ENCODE measurements around the gene TMEM109.

TMEM109 gene, protein sequence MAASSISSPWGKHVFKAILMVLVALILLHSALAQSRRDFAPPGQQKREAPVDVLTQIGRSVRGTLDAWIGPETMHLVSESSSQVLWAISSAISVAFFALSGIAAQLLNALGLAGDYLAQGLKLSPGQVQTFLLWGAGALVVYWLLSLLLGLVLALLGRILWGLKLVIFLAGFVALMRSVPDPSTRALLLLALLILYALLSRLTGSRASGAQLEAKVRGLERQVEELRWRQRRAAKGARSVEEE
- total RNA-seq, result 32.8 reads per million, percentile 58 among the genes with 10 or more reads in this experiment

DNA sequence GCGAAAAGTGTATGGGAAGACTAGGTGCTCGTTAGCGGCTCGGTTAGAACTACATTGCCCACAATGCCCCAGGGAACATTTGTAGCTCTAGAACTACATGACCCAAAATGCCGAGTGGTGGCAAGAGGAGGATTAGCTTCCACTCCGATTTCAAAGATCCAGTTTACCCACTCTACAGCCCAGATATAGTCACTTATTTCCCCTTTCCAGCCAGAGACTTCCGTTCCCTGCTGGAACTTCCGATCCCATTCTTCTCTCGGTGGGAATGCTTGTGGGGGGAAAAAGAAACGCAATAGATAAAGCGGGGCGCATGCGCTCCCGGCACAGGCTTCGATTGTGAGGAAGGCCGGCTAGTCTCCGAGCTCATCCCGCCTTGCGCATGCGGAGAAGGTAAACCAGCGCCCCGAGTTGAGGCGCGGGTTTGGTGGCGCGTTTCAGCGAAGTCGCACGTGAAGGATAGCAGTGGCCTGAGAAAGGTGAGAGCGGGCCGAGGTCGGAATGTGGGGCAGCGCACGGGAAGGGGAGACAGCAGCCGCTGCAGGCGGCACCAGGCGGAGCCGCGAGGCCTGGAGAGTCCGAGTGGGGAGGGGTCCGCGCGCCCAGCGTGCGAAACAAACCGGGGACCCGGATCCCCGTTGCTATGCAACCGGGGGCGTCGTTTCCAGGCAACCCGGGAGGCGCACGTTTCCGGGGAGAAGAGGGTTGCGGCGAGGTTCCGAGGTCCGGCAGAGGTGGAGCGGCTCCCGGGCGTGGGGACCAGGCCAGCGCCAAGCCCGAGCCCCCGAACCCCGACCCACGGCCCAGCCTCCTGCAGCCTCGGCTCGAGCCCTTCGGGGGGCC is at the start of gene TMEM109:
Gene TMEM109, plus strand, starts transcription at position 366 of the 840 bp plus-strand sequence. CDS start 5,536 bp downstream, outside the sequence.
- DNase-seq, result peak; percentile 83

DNA sequence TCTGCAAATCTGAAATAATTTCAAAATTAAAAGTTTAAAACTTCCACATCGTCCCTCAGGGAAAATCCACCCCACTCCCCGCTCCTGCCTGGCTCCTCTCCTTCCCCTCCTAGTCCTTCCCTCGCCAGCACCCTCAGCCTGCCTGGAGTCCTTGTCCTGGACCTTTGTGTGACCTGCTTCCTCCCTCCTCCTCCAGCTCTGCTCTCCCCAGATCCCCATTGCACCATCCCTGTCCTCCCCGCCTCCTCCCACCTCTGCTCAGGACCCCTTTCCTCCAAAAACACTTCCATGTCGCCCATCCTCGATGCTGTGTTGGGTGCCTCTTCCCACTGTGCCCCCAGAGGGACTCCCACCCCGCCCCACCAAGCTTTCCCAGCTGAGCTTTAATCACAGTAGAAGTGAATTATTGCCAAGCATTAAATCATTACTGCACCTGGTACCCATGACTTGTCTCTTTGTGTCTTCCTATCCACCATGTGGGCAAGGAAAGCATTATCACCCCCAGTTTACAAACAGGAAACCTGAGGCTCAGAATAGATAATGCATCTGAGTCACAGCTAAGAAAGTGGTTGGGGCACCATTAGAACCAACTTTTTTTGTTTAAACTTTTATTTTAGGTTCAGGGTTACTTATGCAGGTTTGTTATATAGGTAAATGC is 49.0 kb upstream of the TMEM109 start:
- no peak for DNase-seq

DNA sequence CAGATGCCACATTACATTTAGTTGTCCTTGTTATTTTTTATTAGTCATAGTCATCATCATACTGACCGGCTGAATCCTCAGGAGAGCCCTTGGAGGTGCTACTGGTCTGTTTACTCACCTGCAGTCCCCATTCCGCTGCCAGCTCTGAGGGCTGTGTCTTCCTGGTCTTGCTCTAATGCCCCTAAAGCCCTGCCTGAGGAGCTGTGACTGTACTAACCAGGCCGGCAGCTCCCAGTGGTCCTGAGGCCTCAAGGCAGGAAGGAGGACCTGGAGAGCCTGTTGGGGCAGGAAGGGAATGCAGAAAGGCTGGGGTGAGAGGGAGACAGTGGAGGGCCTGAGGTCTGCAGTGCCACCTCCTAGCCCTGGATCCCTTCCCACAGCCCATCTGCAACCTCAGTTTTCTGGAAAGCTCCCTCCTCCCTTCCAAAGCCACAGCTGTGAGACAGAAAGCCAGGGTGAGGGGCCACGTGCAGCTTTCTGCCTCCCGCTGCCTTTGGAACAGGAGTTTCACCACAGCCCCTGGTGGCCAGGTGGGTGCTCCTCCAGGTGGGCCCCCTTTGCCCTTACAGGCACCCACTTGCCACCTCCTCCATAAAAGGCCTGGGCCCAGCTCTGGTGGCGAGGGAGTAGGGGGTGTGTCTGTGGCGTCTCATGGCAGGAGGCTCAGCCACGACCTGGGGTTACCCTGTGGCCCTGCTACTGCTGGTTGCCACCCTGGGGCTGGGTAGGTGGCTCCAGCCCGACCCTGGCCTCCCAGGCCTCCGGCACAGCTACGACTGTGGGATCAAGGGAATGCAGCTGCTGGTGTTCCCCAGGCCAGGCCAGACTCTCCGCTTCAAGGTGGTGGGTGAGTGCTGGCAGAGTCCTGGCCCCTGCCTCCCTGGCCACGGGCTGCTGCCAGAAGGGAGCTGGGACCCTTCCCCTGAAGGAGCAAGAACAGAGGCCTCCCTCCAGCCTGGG is 46.8 kb upstream of the TMEM109 start, which contains the start of gene ZP1:
Gene ZP1, plus strand, starts transcription at position 632 of the 960 bp plus-strand sequence. Its CDS starts 20 bp downstream, at position 652.
- DNase-seq, result no peak

DNA sequence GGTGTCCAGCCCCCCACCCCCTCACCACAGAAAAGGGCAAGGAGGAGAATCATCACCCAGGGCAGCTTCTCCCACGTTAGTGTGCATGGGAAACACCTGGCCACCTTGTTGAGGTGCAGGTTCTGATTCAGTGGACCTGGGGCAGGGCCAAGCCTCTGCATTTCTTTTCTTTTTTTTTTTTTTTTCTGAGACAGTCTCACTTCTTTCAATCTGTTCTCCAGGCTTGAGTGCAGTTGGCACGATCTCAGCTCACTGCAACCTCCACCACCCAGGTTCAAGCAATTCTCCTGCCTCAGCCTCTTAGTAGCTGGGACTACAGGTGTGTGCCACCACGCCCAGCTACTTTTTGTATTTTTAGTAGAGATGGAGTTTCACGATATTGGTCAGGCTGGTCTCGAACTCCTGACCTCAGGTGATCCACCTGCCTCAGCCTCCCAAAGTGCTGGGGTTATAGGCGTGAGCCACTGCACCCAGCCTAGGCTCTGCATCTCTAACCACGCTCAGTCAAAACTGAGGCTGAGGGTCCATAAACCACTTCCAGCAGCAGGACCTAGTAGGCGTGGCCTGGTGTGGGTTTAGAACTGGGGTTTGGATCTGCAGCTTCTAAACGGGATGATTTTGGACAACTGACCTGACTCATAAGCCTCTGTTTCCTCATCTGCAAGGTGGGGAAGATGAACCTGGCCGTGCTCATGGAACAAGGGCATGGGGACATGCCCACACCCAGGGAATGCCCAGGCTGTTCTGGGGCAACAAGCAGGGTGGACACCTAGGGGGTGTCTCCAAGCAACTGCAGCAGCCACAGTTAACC is 45.9 kb upstream of the TMEM109 start:
- DNase-seq, result no peak

DNA sequence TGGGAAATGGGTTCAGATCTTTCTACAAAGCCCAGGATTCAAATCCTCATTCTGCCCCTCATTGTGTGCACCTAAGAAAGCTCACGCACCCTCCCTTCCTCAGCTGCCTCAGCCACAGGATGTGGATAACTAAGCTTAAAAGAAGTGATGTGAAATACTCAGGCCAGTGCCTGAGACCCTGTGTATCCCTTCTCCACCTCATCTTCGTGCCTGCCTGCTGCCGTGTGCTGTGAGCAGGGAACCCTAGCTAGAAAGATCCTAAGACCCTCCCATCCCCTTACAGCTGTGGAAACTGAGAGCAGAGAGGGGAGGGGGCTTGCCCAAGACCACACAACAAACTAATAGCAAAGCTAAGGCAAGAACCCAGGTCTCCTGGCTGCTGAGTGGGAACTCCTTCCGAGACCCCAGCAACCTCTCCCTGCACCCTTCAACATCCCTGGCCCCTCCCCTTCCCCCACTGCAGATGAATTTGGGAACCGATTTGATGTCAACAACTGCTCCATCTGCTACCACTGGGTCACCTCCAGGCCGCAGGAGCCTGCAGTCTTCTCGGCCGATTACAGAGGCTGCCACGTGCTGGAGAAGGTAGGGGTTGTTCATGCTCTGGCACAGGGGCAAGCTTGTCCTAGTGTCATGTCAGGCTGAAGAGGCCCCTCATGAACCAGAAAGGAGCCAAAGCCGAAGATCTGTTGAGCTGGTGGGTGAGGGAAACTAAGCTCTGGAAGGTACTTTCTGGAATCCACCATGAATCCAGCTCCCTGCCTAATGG is 45.1 kb upstream of the TMEM109 start:
- no peak for DNase-seq

DNA sequence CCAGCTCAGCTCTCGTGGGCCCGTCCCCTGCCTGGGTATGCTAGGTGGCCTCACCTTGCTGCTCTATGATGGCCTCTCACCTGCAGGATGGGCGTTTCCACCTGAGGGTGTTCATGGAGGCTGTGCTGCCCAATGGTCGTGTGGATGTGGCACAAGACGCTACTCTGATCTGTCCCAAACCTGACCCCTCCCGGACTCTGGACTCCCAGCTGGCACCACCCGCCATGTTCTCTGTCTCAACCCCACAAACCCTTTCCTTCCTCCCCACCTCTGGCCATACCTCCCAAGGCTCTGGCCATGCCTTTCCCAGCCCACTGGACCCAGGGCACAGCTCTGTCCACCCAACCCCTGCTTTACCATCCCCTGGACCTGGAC is 44.5 kb upstream of the TMEM109 start:
- DNase-seq, result no peak

DNA sequence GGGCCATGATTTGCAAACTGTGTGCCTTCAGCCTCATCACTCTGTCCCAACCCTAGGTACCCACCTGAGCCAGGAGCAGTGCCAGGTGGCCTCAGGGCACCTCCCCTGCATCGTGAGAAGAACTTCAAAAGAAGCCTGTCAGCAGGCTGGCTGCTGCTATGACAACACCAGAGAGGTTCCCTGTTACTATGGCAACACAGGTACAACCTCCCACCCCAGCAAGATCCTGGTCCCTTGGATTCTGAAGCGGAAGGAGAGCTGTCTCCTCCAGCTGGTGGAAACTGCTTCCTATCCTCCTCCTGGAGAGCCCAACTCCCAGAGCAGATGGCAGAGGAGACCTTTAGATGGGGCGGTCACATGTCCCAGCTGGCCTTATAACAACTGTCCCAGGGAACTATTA is 43.7 kb upstream of the TMEM109 start:
- DNase-seq, result no peak

DNA sequence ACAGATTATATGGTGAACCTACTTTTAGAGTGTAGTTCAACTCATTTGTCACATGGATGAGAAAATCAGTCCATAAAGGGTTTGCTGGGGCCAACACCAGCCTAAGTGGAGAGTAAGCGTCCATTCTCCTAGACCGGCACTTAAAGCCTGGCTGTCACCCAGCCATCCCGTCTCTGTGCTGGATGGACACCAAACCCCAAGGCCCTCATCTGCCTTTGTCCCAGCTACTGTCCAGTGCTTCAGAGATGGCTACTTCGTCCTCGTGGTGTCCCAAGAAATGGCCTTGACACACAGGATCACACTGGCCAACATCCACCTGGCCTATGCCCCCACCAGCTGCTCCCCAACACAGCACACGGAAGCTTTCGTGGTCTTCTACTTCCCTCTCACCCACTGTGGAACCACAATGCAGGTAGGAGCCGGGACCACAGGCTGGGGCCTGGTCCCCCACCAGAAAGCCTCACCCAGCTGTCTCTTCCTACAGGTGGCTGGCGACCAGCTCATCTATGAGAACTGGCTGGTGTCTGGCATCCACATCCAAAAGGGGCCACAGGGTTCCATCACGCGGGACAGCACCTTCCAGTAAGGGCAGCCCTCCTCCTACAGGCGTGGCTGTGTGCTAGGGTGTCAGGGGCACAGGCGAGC is 43.1 kb upstream of the TMEM109 start:
- DNase-seq, result no peak

DNA sequence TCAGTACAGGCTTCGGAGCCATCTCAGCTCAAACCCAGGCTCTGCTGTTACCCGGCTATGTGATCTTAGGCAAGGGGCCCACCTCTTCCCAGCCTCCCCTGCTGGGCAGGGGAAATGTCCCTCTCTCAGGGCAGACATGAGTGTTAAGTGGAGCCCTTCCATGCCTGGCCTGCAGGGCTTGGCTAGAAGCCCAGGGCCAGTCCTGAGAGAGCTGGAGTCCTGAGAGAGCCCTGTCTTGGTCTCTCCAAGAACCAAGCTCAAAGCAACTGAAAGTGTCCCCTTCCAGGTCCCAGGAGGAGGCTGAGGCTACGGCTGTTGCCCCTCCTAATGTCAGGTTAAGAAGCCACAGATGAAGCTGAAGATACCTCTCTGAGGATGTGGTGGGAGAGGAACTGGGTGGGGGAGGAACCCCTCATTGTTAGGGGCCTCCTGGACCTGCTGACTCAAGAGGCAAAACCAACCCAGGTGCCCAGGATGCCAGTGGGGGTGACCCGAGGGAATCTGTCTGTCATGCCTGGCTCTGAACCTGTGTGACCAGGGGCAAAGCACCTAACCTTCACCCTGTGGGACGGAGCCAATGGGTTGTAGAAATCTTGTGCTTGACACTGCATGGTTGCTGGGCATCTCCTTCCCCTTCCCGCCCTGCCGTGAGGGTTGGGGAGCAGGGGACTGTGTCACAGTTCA is 42.4 kb upstream of the TMEM109 start:
- DNase-seq, result no peak

DNA sequence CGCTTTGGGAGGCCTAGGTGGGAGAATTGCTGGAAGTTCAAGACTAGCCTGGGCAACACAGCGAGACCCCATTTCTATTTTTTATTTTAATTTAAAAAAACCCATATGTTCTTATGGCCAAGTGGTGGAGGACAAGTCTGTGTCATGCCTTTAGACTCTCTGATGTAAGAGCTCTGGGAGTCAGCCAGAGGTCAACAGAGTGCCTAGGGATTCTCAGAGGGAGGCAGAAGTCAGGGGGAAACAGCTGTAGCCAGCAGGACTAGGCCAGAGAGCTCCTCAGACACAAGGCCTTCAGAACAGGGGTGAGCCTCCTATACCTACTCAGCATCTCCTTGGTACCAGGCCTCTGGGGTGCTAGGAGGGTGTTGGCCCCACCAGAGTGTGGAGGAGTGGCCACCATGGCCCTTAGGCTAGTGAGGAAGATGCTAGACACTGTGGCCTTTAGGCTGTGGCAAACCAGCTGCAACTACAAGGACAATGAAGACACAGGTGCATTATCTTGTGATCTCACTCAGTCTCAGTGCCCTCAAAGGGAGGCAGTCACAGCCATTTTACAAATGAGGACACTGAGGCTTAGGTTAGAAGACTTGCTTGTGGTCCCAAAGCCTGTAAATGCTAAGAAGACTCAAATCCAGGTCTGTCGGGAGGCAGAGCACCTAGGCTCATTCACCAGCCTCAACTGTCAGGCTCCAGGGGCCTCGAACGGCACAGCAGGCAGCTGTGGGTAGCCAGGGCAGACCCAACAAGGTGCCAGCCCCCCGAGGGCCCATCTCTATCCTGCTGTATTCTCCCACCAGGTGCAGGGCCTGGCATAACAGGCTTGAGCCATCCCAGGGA is 41.6 kb upstream of the TMEM109 start:
- DNase-seq, result no peak

DNA sequence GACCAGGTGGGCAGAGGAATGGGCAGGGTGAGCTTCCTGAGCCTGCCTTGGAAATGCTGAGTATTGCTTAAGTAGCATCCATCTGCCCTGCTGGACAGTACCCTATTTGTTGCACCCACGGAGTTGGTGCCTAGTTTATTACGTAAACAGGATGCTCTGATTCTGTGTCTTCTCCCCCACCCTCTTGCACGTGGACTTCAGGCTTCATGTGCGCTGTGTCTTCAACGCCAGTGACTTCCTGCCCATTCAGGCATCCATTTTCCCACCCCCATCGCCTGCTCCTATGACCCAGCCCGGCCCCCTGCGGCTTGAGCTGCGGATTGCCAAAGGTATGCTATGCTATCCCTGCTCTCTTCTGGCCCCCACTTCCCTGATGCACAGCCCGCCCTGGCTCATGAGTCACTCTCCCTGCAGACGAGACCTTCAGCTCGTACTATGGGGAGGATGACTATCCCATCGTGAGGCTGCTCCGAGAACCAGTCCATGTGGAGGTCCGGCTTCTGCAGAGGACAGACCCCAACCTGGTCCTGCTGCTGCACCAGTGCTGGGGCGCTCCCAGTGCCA is 40.9 kb upstream of the TMEM109 start:
- no peak for DNase-seq

DNA sequence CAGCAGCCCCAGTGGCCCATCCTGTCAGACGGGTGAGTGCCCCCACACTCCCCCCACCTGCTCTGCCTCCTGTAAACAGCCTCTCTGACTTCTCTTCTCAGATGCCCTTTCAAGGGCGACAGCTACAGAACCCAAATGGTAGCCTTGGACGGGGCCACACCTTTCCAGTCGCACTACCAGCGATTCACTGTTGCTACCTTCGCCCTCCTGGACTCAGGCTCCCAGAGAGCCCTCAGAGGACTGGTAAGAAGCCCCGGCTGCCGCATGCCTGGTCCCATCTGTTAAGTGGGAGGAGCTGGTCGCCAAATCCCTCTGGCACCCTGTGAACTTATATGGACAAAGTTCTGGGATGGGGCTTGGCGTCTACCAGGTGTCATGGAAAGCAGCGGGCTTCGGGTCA is 40.4 kb upstream of the TMEM109 start:
- DNase-seq, result no peak

DNA sequence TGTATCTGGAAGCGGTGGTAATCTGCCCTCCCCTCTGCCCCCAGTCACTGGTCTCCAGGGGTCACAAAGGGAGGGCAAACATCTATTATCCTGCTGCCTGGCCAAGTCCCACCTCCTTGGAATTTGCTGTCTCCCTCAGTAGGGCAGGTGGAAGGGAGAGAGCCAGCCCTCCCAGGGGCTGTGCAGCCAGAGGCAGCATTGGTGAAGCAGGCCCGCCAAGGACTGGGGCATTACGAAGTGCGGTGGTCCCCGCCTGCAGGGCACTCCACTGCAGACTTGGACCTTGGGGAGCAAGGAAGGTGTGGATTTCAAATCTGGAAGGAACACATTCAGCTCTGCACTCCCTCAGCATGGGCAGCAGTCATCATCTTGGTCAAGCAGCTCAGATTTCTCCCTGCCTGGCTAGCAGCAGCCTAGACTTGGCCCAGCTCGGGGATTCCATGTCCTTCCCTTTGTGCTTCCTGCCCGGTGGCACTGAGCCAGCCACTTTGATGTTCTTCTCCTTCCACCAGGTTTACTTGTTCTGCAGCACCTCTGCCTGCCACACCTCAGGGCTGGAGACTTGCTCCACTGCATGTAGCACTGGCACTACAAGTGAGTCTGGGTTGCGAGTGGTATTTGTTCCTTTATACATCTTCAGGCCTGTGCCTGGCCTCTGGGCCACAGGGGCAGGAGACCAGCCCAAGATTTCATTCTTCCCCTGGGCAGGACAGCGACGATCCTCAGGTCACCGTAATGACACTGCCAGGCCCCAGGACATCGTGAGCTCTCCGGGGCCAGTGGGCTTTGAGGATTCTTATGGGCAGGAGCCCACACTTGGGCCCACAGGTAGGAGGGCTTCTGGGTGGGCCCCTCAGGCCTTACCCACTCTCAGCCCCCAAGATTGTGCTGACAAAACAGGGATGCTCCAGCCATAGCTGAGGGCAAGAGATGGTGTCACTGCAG is 39.3 kb upstream of the TMEM109 start:
- DNase-seq, result no peak

DNA sequence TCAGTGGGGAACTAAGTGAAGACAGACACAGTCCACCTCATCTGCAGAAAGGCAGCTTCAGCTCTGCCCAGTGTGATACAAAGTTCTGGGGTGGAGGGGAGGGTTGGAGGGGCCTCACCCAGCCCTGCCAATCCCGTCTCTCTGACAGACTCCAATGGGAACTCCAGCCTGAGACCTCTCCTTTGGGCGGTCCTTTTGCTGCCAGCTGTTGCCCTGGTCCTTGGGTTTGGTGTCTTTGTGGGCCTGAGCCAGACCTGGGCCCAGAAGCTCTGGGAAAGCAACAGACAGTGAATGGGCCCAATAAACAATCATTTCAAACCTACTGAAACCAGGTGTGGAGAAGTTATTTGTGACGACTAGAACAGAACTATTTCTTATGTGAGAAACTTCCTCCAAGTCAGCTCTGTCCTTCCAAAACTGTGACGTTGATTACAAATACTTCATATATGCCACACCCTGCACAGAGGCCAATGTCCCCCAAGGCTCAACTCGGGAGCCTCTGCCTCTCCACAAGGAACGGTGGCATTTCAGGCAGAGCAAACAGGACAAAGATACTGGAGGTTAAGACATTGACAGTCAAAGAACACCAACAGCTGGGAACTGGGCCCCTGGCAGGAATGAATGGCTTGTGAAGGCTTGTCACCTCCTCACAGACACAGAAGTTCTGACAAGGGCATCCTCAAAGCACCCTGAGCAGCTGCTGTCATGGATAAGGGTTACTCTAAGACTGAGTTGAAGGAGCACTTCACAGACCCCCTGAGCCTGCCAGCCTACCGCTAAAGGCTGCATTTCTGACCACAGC is 38.4 kb upstream of the TMEM109 start:
- DNase-seq, result no peak

DNA sequence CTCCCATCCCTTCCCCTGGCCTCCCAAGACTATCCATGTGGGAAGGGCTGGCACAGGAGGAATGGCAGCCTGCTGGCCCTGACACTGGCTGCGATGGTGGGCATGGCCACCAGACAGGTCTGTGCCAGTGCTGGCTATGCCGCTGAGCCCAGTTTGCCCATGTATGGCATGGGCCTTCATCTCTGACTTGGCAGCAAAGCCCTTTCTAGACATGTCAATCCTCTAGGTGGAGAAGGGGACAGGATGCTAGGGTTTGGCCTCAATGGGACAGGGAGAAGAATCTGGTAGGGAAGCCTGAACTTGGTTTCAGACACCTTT is 37.8 kb upstream of the TMEM109 start:
- DNase-seq, result no peak
